HG03457 (cell line): ENCODE data around the gene SLX4IP.
A peak's percentile ranks its signal among the peaks of the same experiment; 100 is the strongest.

Source experiments
- ATAC-seq: cut with Tn5 transposase; IDR thresholded peaks from one replicate; pipeline ENCODE4 v1.9.1; 2021; ENCODE audit warnings: moderate number of reproducible peaks; ENCODE audit not compliant: unreplicated experiment

Gene SLX4IP

GRCh38 chr20:10658876-10659632 lies 223.9 kb downstream of the SLX4IP start:
- ATAC-seq = no peak

GRCh38 chr20:10659651-10660601 lies 224.8 kb downstream of the SLX4IP start:
- no peak for ATAC-seq

DNA sequence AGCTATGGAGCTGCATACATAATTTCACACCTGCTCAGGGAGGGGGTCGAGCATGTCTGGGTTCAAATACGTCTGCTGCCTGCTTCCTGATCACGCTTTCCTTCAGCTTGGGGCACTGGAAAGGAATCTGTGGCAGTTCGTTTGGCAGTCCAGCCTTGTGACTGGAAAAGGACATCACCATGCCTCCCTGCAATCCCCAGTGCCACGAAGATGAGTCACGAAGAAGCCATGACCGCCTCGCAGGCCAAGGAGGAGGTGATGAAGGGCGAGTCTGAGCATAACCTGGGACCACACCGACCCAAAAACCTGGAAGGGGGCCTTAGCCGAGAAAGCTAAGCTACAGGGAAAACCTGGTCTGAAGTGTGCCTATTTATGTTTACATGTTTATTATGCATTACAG lies 225.6 kb downstream of the SLX4IP start:
- no peak for ATAC-seq

GRCh38 chr20:10661261-10661660 lies 226.2 kb downstream of the SLX4IP start:
- ATAC-seq = no peak

DNA sequence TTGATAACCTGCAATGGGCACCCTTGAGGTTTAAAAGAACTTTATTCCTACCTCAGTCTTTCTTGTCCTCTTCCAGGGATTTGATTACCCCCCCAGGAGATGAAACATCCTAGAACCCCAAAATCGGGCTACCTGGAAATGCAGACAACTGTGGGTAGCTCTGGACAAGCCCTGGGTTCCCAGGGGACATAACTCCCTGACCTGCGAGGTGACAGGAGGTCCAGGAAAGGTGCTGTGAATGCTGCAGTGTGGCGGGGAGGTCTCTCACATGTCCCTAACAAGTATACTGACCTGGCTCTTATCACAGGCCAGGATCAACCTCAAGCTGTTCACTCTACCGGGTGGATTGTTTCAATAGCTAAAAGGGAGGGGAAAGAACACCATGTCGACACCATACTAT lies 227.0 kb downstream of the SLX4IP start:
- no peak for ATAC-seq

- ATAC-seq = no peak
Measured at GRCh38 chr20:10662661-10663458, 227.8 kb downstream of the SLX4IP start.

GRCh38 chr20:10663756-10664155 lies 228.7 kb downstream of the SLX4IP start:
- no peak for ATAC-seq

DNA sequence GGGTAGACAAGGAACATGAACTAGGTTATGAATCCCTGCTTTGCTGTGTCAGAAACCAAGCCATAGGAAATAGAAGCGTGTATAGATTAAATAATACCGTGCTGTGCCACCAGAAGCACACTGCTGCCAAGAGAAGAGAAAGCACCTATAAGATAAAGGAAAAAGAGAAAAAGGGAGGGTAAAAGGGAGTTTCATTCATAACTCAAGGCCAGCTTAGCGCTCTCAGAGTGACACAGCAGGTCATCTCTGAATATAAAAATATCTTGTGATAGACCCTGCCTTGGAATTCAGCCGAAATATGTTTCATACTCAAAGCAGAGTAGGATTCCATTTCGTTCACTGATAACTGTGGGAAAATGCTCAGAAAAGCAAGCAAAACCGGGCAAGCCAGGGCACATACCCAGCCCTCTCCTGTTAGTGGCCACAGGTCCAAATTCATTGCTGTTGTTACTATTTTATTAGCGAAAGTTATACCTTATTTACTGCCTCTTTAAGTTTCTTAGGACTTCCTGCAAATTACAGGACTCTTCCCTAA lies 230.0 kb downstream of the SLX4IP start:
- no peak for ATAC-seq

- ATAC-seq = no peak
Measured at GRCh38 chr20:10665791-10666190, 230.7 kb downstream of the SLX4IP start.

DNA sequence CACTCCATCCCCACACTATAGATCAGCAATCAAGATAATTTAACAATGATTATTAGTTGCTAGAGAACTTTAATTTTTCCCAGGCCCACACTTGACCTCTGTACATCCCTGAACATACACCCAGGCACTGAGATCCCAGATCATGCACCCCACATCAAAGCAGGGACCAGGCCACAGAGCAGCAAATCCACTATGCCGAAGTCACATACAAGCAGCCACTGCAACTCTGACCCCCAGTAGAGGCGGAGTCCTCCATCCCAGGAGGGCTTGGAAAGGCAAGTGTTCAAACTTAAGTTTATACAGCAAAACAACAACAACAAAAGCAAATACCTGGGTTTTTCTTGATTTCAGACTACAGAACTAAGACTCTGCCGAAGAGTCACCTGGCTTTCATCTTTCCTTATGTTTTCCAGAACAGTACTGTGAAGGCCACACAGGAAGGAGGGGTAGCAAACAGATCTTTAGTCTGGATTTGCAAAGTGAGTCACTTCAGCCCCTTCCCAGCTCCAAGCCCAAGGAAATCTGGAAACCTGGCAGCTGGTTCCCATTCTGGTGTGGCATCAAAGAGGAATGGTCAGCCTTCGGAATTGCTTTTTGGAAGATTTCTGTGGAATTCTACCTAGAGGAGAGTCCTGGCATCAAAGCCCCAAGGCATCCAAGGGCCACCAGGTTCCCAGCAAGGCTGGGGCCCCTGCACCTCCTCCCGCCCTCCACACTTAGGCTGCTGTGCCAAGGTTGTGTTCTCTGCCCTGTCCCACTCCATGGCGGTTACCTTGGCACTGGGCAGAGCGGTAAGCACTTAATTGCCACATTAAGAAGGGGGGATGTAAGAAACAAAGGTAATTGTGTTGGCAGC lies 231.3 kb downstream of the SLX4IP start:
- no peak for ATAC-seq

DNA sequence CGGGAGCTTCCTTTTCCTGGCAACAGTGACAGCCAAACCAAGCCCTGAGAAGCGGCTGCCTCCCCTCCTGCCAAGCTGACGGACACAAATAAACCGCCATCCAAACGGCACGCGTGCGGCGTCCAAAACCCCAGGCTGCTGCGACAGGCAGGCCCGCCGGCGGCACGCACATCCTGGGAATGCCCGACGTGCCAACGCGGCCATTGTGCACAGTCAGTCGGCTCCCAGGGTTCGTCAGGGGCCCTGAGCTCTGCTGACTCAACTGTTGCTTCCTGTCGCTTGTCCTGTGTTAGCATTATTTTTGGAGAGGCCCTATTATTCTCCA lies 231.9 kb downstream of the SLX4IP start:
- no peak for ATAC-seq

DNA sequence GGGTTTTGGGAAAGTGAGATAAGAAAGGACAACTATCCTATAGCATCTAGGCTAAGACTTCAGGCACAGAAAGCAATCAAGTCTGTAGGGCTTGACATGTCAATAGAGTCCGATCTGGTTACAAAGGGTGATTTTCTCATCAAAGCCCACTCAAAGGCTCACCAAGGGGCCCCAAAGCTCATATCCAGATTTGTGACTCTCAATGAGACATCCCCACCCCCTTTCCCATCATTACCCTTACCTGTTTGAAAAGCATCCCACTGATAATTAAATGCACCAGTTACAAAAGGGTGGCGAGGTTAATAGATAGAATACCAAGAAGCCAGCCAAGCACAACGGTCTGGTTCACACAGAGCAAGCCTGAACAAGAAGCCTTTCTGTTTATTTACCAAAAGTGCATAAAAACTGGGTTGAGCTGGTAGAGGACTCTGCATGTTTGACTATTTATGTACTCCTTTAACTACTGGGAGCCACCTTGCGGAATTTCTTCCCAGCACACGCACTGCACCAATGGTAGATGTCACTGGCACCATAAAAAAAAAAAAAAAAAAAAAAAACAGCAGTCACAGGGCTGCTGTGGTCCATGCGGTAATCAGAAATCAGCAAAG lies 232.6 kb downstream of the SLX4IP start:
- no peak for ATAC-seq

GRCh38 chr20:10668677-10669368 lies 233.7 kb downstream of the SLX4IP start:
- no peak for ATAC-seq

GRCh38 chr20:10669843-10670446 lies 234.8 kb downstream of the SLX4IP start:
- no peak for ATAC-seq

DNA sequence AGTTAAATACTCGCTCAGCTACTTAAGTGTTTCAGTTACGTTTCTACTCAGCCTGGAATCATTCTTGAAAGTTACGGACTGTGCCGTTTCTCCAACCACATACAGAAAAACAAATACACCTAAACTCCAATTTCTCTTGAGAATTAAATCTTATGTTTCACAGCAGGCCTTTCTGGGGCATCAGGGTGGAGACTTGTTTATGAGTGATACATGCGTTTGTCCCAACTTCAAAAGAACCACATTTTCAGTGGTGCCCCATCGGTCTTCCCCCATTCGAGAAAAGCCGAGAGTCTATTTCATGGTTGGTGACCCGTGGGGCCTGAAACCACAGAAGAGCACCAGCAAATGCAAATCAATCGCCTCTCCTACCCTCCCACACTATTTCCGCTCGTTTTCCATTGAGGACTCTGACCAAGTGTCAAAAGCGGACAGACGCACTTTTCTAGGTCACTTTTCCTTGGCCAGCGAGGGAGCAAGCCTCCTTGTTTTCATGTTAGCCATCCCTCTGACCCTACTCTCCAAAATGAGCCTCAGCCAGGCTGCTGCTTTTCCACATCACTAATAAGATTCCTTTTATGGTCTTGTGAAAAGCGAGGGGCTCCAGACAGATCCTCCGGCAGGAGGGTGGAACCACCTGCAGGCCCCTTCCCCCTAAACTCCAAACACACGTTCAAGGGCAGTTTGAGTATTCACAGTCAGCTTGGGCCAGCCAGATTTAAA lies 235.6 kb downstream of the SLX4IP start:
- ATAC-seq = peak; percentile 21

DNA sequence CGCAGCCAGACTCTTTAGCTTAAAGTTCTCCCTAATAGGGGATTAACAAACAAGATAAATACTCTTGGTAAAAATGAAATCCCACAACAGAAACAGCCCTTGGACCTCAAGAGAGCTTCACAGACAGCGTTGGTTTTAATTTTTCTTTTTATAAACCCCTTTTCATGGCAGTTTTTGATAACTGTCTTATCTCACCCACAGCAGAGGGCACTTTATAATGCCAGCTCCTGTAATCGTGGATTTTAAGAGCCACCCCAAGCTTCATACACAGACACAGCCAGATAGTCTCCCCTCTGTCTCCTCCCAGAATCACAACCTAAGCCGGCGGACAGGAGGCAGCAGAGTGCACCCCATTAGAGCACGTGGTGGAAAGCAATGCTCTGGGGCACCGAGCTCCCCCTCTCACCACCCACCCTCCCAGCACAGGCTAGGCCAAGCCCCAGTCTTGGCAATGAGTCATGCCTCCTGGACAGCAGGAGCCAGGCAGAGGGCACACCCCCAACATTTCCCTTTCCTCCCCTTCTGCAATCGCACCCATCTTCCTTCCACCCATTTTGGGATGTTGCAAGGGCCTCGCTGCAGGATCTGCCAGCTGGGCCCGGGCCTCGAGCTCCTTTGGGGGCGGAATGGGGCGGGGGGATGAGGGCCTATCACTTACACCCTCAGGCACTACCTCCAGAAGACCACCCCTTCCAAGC lies 236.3 kb downstream of the SLX4IP start:
- ATAC-seq = peak; percentile 31

GRCh38 chr20:10671919-10672623 lies 237.0 kb downstream of the SLX4IP start:
- no peak for ATAC-seq
